NB4 (cell line): ENCODE data around the gene SYS1.

ENCODE experiments used
- DNase-seq: peaks from one replicate; pipeline ENCODE4 v3.0.0; 2010; ENCODE audit warnings: low read depth
- H3K4me3 ChIP-seq: one replicate; pipeline ENCODE4 v1.5.1; 2011; ENCODE audit warnings: mild to moderate bottlenecking, low read depth, low read length, moderate library complexity
- MYC ChIP-seq: IDR thresholded peaks from 2 replicates; pipeline ENCODE4 v1.6.1; 2011; ENCODE audit warnings: low read depth, low read length
- POLR2A ChIP-seq: IDR thresholded peaks from 2 replicates; pipeline ENCODE4 v1.6.1; 2011; ENCODE audit warnings: mild to moderate bottlenecking; ENCODE audit not compliant: insufficient read length; ENCODE audit errors: extremely low read depth
- TF ChIP-seq, protein P1 (sequence below): IDR thresholded peaks from one replicate; pipeline ENCODE4 v1.5.1; 2012; ENCODE audit warnings: low read depth, low read length
- TF ChIP-seq, protein P2 (sequence below): IDR thresholded peaks from 2 replicates; pipeline ENCODE4 v1.6.1; 2011; ENCODE audit warnings: low read depth, low read length

Gene SYS1

DNA sequence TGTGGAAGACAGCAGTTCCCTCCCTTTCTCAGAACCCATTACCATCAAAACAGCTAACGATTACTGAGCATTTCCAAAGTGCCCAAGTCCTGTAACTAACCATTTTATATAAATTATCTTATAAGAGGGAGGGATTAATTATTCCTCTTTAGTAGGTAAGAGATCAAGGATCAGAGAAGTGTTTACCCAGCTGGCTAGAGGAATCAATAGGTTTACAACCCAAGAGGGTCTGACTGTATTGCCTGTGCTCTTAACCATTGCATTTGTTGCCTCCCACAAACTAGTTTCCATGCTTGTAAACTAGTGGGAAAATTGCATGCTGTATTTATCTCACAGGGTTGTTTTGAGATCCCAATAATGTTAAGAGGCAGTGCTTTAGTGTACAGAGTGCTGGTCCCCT lies 41.5 kb downstream of the SYS1 start:
- TF ChIP-seq POLR2A: no peak
- TF ChIP-seq, protein P1, sequence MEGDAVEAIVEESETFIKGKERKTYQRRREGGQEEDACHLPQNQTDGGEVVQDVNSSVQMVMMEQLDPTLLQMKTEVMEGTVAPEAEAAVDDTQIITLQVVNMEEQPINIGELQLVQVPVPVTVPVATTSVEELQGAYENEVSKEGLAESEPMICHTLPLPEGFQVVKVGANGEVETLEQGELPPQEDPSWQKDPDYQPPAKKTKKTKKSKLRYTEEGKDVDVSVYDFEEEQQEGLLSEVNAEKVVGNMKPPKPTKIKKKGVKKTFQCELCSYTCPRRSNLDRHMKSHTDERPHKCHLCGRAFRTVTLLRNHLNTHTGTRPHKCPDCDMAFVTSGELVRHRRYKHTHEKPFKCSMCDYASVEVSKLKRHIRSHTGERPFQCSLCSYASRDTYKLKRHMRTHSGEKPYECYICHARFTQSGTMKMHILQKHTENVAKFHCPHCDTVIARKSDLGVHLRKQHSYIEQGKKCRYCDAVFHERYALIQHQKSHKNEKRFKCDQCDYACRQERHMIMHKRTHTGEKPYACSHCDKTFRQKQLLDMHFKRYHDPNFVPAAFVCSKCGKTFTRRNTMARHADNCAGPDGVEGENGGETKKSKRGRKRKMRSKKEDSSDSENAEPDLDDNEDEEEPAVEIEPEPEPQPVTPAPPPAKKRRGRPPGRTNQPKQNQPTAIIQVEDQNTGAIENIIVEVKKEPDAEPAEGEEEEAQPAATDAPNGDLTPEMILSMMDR: no peak
- no peak for TF ChIP-seq MYC
- TF ChIP-seq, protein P2, sequence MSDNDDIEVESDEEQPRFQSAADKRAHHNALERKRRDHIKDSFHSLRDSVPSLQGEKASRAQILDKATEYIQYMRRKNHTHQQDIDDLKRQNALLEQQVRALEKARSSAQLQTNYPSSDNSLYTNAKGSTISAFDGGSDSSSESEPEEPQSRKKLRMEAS: no peak
- no peak for DNase-seq
- H3K4me3 ChIP-seq: no peak overlapping the region

DNA sequence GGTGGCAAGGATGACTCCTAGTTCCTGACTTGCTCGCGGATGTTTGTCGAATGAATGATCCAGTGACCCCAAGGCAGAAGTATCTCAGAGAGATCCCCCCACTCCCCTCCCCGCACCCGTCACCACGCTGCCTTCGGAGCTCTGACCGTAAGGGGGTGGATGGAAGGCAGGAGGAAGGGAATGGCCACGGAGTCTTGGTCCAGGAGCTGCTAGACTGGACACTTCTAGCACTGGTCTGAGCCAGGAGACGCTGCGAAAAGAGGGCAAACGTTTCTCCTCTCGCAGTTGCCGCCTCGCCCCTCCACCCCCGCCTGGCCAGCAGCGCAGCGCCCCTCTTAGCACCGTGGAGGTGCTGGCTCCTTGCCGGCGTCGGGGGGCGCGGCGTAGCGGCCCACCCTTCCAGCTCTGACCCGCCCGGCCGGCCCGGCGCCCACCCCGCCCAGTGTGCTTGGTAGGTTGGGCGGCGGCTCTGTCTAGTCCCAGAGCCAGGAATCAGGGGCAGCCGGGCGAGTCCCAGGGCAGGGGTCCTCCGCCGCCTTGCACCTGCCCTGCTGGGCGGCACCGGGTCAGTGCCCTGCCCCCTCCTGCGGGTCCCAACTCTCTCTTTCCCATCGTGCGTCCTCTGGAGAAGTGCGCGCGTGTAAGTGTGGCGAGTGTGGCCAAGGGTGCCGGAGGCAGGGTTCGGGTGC lies 42.8 kb downstream of the SYS1 start:
- peak overlapping the region; percentile 51 for H3K4me3 ChIP-seq
- no peak for DNase-seq
- TF ChIP-seq MYC (no peak), POLR2A (no peak)
- TF ChIP-seq, protein P2: no peak
- TF ChIP-seq, protein P1: no peak

DNA sequence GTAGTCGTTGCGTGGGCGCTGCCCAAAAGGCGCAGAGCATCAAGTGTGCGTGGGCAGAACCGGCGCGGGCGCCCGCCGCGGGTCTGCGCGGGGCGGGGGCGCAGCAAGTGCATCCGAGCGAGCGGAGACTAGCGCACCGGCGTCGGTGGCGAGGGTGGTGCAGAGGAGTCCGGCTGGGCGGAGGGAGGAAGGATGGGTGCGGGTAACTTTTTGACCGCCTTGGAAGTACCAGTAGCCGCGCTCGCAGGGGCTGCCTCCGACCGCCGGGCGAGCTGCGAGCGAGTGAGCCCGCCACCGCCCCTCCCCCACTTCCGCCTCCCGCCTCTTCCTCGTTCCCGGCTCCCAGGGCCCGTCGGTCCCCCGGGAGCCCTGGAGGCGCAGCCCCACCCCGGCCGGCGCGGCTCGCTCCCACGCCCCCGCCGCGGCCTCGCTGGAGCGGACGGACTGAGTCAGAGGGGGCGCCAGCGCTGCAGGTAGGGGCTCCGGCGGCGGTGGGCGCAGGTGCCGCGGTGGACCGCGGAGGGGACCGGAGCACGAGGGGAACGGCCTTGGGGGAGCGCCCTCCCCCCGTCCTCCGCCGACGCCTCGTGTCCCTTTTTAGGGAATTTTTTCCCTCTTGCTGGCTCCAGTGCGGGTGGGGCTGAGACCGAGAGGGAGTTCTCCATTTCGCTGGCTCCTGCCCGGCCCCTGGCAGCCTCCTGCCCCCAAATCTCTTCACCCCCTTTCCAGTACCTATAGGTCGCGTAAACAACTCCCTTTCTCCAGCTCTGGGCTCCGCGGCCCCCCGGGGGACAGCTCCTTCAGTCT lies 43.5 kb downstream of the SYS1 start:
- H3K4me3 ChIP-seq: peak overlapping the region; percentile 51
- peak; percentile 82 for DNase-seq
- TF ChIP-seq, protein P1: no peak
- TF ChIP-seq MYC: peak; percentile 27; the same call in 1 of the 2 replicates

DNA sequence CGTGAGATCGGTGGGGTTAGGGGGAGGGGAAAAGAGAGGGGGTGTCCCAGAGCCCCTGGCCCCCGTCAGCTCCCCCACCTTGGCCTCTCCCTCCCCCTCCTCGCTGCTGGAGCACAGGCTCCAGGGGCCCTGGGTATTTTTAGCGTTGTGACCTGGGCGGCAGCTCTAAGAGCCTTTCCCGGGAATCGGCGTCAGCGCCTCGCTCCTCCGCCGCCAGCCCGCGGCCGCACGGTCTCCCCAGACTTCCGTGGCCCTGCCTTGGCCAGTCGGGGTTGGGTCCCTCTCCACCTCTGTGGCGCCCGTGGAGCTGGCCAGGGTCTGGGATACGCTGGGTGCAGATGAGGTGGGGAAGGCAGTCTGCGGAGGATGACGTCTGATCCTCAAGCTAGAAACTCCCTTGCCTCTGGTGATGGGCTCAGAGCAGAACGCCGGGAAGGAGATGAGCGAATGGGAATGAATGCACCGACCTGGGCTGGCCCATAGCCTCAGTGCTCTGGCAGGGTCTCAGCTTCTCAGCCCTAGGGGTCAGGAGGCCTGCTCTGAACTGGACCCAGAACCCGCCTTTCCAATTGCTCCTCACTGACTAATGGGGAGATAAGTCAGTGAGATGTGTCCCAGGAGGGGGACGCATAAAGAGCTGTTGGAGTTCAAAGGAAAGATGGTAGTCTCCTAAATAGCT lies 44.2 kb downstream of the SYS1 start:
- H3K4me3 ChIP-seq: no peak overlapping the region
- no peak for DNase-seq
- TF ChIP-seq, protein P1: no peak
- TF ChIP-seq MYC (no peak), POLR2A (no peak)
- TF ChIP-seq, protein P2: no peak

DNA sequence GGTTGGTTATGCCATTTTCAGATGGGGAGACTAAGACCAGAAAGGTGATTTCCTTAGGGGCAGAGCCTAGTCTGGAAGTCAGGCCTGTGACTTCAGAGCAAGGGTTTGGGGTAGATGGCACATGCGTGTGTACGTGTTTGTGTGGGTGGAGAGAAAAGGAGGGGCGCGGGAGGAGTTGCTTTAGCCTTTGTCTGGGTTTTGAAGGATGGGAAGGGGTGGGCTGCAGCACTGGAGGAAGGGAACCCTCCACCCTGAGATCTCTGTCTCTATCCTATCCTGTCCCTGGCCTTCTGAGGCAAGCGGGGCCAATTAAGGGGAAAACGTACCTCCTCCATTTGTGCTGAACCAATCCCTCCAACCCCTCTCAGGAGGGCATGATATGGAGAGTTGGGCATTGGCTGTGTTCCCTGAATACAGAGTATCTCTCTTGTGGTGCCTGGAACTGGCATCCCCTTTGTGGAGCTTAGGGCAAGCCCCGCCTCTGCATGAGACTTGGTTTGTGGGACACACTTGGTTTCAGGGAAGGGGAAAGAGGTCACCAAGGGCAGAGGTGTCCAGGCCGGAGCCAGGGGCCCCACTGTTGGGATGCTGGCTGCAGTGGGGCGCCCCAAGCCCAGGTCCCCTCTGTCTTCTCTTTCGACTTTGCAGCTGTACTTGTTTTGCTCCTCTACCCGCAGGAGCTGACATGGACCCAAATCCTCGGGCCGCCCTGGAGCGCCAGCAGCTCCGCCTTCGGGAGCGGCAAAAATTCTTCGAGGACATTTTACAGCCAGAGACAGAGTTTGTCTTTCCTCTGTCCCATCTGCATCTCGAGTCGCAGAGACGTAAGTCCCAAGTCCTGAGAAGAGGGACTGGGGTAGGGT lies 45.1 kb downstream of the SYS1 start, which contains the start of gene DBNDD2:
DBNDD2 (plus strand) TSS at position 507 of the 863 bp plus-strand sequence; CDS start at position 686, 179 bp downstream.
- TF ChIP-seq, protein P2: no peak
- TF ChIP-seq, protein P1: no peak
- TF ChIP-seq POLR2A: no peak
- TF ChIP-seq MYC: no peak
- DNase-seq: no peak
- no peak within 1 kb of the TSS for H3K4me3 ChIP-seq
